A549 (cell line): ENCODE measurements around the gene ZNF429. TPM values are rescaled to one million over a fixed set of nuclear protein-coding genes. Genes with fewer than 3 reads are reported as not detected.

ENCODE experiments used
- ATAC-seq, 2 experiments: fragments of 200-7000 bp in 1 of 2; fragments of >200 bp in 1 of 2; cut with Nextera tagmentation in 1 of 2; cut with Tn5 transposase in 1 of 2; 3 replicates each; pipeline versions ENCODE4 v1.8.0 to v1.9.1; 2018 to 2020; ENCODE audit warnings: mild to moderate bottlenecking in 1 of 2, moderate library complexity in 1 of 2
- CTCF ChIA-PET: fragments of 300-600 bp; sonication (Branson Sonifier 250); formaldehyde crosslinking; extraction: SDS; loops from one replicate; lab custom pipeline; 2021; ENCODE audit warnings: antibody characterized with exemption, inconsistent platforms; lab: Yijun Ruan, JAX
- POLR2A ChIA-PET: fragments of 350-600 bp; formaldehyde crosslinking; extraction: SDS; loops from one replicate; lab custom pipeline; 2021; ENCODE audit warnings: antibody characterized with exemption, inconsistent platforms; lab: Yijun Ruan, JAX
- DNase-seq, 2 experiments: peaks; one replicate each; pipeline versions ENCODE4 v3.0.0 to v3.0.0-alpha.2; 2011 to 2016; ENCODE audit warnings: low read depth in 1 of 2, low spot score in 1 of 2
- FAIRE-seq: peaks from 2 replicates; lab custom pipeline; 2011; peaks lifted over from hg19 to GRCh38; lab: Jason Lieb, UNC
- H3K27ac ChIP-seq, 2 experiments: fragments of >200 bp; sonication (Bioruptor Twin); formaldehyde crosslinking; 3 replicates each; pipeline ENCODE4 v1.5.1; 2016 to 2017
- H3K4me1 ChIP-seq: fragments of >200 bp; sonication (Bioruptor Twin); formaldehyde crosslinking; 3 replicates; pipeline ENCODE4 v1.6.1; 2016
- H3K4me2 ChIP-seq: fragments of >200 bp; sonication (Bioruptor Twin); formaldehyde crosslinking; 3 replicates; pipeline ENCODE4 v1.6.1; 2016
- H3K4me3 ChIP-seq: fragments of >200 bp; sonication (Bioruptor Twin); formaldehyde crosslinking; 3 replicates; pipeline ENCODE4 v1.5.1; 2016
- H3K9me3 ChIP-seq: fragments of >200 bp; sonication (Bioruptor Twin); formaldehyde crosslinking; 3 replicates; pipeline ENCODE4 v1.6.1; 2016
- ATOH8 ChIP-seq: fragments of 250-450 bp; sonication (Bioruptor Pico); IDR thresholded peaks from 2 replicates; pipeline ENCODE4 v1.5.0; 2020; ENCODE audit warnings: low read depth, mild to moderate bottlenecking, moderate library complexity
- CBX2 ChIP-seq: fragments of 200-600 bp; sonication (generic); IDR thresholded peaks from 2 replicates; pipeline ENCODE4 v1.6.1; 2016; ENCODE audit warnings: low read depth, mild to moderate bottlenecking, borderline replicate concordance
- CEBPB ChIP-seq, 2 experiments: fragments of >200 bp in 1 of 2; sonication (Bioruptor Twin) in 1 of 2; formaldehyde crosslinking in 1 of 2; IDR thresholded peaks; 2 replicates each; pipeline ENCODE4 v1.6.1; 2012 to 2016
- CTCF ChIP-seq: fragments of >200 bp; sonication (Bioruptor Twin); formaldehyde crosslinking; IDR thresholded peaks from 3 replicates; pipeline ENCODE4 v1.5.1; 2016
- E2F6 ChIP-seq: IDR thresholded peaks from 2 replicates; pipeline ENCODE4 v1.6.1; 2012; ENCODE audit warnings: low read depth, borderline replicate concordance
- GATA3 ChIP-seq: IDR thresholded peaks from 2 replicates; pipeline ENCODE4 v1.6.1; 2012; ENCODE audit warnings: borderline replicate concordance
- HDAC2 ChIP-seq: fragments of 200-600 bp; sonication (generic); IDR thresholded peaks from 2 replicates; pipeline ENCODE4 v1.6.1; 2016
- HOXA7 ChIP-seq: fragments of 250-450 bp; sonication (Bioruptor Pico); IDR thresholded peaks from 2 replicates; pipeline ENCODE4 v1.5.0; 2020; ENCODE audit warnings: mild to moderate bottlenecking, moderate library complexity
- KDM1A ChIP-seq: fragments of 200-600 bp; sonication (generic); IDR thresholded peaks from 2 replicates; pipeline ENCODE4 v1.6.1; 2016; ENCODE audit warnings: low read depth, mild to moderate bottlenecking
- NPAS2 ChIP-seq: fragments of 250-450 bp; sonication (Bioruptor Pico); IDR thresholded peaks from 2 replicates; pipeline ENCODE4 v1.8.0; 2022; ENCODE audit warnings: mild to moderate bottlenecking, moderate library complexity, borderline replicate concordance
- REST ChIP-seq: fragments of 200-600 bp; sonication (generic); IDR thresholded peaks from 2 replicates; pipeline ENCODE4 v1.6.1; 2016; ENCODE audit warnings: antibody characterized with exemption, mild to moderate bottlenecking, moderate library complexity
- RFX5 ChIP-seq: fragments of 450-650 bp; IDR thresholded peaks from 2 replicates; pipeline ENCODE4 v1.7.1; 2014; ENCODE audit warnings: antibody characterized with exemption, mild to moderate bottlenecking, moderate library complexity
- TFCP2L1 ChIP-seq: fragments of 250-450 bp; sonication (Bioruptor Pico); IDR thresholded peaks from 2 replicates; pipeline ENCODE4 v1.5.0; 2021; ENCODE audit warnings: mild to moderate bottlenecking
- WGBS: methylation state at CpG from one replicate; pipeline ENCODE4 v1.1.6; 2017; ENCODE audit errors: missing lambda C conversion rate; 5-methylcytosine and 5-hydroxymethylcytosine counted together
- polyA plus RNA-seq, 4 experiments: library from polyadenylated mRNA; depleted of rRNA in 3 of 4; stranded (reverse); fragments of >200 nt; fragmentation: RNase III in 1 of 4; extraction: RNeasy Plus Mini Kit Qiagen cat#74134 plus additional on column Dnase treatment in 1 of 4; gene quantifications; 2 replicates in 3 of 4; 3 replicates in 1 of 4; pipeline ENCODE4 v1.2.3, GENCODE V29; 2011 to 2017

The ZNF429 gene
- polyA plus RNA-seq, 2 of the 4 experiments (the other 2 are of a cell fraction), result not detected

- TF ChIP-seq TFCP2L1 (CRISPR knock-in tag) (no peak), NPAS2 (CRISPR knock-in tag) (no peak), E2F6 (no peak), CBX2 (no peak), HOXA7 (CRISPR knock-in tag) (no peak), GATA3 (no peak), HDAC2 (no peak), ATOH8 (CRISPR knock-in tag) (no peak), CEBPB (IDR thresholded peaks at IDR 0.05) (no peak), RFX5 (no peak), REST (no peak), CTCF (no peak)
- Histone ChIP-seq H3K4me3 (no peak overlapping the region), H3K4me1 (no peaks in the 10 kb centered on the region), H3K4me2 (no peak overlapping the region), H3K27ac (no peak overlapping the region), H3K9me3 (no peaks in the 10 kb centered on the region)
- ChIA-PET CTCF (no interaction called here), POLR2A (no interaction called here)
- ATAC-seq, result no peak
- no peak for DNase-seq
- WGBS, result 0% methylated on average over 1 of the region's 1 CpG
- no peak for FAIRE-seq
Observed at GRCh38 chr19:21580818-21581217, 75.4 kb downstream of the ZNF429 start.

GRCh38 chr19:21581646-21582240 lies 76.3 kb downstream of the ZNF429 start:
- H3K27ac ChIP-seq, result no peak overlapping the region
- no peak overlapping the region for H3K4me3 ChIP-seq
- no peak for DNase-seq
- no peak for ATAC-seq
- CTCF ChIA-PET, result no interaction called here
- POLR2A ChIA-PET, result no interaction called here
- WGBS, result 0% methylated on average over 1 of the region's 1 CpG
- H3K9me3 ChIP-seq, result no peaks in the 10 kb centered on the region
- TF ChIP-seq KDM1A, result no peak
- TF ChIP-seq REST, result no peak
- no peak for TF ChIP-seq HOXA7 (CRISPR knock-in tag)
- FAIRE-seq, result no peak
- no peak overlapping the region for H3K4me2 ChIP-seq
- H3K4me1 ChIP-seq, result no peaks in the 10 kb centered on the region
